ENCODE results near the gene PRR15. TPM values are rescaled to one million over a fixed set of nuclear protein-coding genes. Genes with fewer than 3 reads are reported as not detected.

Gene PRR15
- total RNA-seq, 1 experiment from 2014 or later: 2.9 TPM

GRCh38 chr7:29592866-29593265, 29.2 kb downstream of the PRR15 start:
- H3K4me1 ChIP-seq (ENCODE audit: control insufficient read depth in 1 of 2, insufficient read depth in 2 of 2, low read length in 2 of 2): peaks cover 0 to 2% of the 10 kb centered on the region in 2 experiments; a peak in 1 of 4 replicates
- no TSS peak for BruUV-seq (replicated peaks)
- H3K79me2 ChIP-seq (ENCODE audit: insufficient read depth, low read length): no peaks in the 10 kb centered on the region
- H3K9me3 ChIP-seq (ENCODE audit: control insufficient read depth in 1 of 2, insufficient read depth in 1 of 2, low read depth in 1 of 2, low read length in 2 of 2): no peaks in the 10 kb centered on the region
- RAD21 ChIA-PET (ENCODE audit: low non-redundant PET in 1 of 2, low total read pairs in 2 of 2, uncharacterized antibody in 2 of 2, unreplicated experiment in 2 of 2): no interaction called here
- H3K9me2 ChIP-seq (ENCODE audit: insufficient read depth): no peaks in the 10 kb centered on the region
- DNase-seq (ENCODE audit: low read depth, low spot score) (no peak), ATAC-seq (no peak)
- no peaks in the 10 kb centered on the region for H3K36me3 ChIP-seq (ENCODE audit: control insufficient read depth in 1 of 2, insufficient read depth in 2 of 2, low read length in 2 of 2)
- H3K27ac ChIP-seq (ENCODE audit: low read depth, low read length): no peak overlapping the region
- H2AFZ ChIP-seq (ENCODE audit: low read depth, low read length, poor library complexity, severe bottlenecking): no peak overlapping the region
- intact Hi-C loops (cut with micrococcal nuclease): no loop called here
- H3K4me2 ChIP-seq (ENCODE audit: low read length): no peak overlapping the region
- no peak overlapping the region for H3K4me3 ChIP-seq (replicated peaks in 1 of 2; ENCODE audit: low read depth in 1 of 2, low read length in 2 of 2)
- TF ChIP-seq CBX3 (IDR thresholded peaks at IDR 0.05; ENCODE audit: low read depth): no peak
- no peak for TF ChIP-seq ZBTB33 (IDR thresholded peaks at IDR 0.05; ENCODE audit: extremely low read depth, insufficient replicate concordance, low read length)
- TF ChIP-seq RAD21 (IDR thresholded peaks at IDR 0.05; ENCODE audit: low read depth): no peak
- TF ChIP-seq CEBPB (IDR thresholded peaks at IDR 0.05; ENCODE audit: low read depth): no peak
- no peak for TF ChIP-seq FOSL1 (IDR thresholded peaks at IDR 0.05; ENCODE audit: low read depth)
- no peak for TF ChIP-seq MAX (IDR thresholded peaks at IDR 0.05)
- no peak for TF ChIP-seq SP1 (IDR thresholded peaks at IDR 0.05; ENCODE audit: low read depth)
- TF ChIP-seq TCF7L2 (IDR thresholded peaks at IDR 0.05; ENCODE audit: borderline replicate concordance, extremely low read depth, insufficient read depth, insufficient read length): no peak
- no peak for TF ChIP-seq REST (IDR thresholded peaks at IDR 0.05; ENCODE audit: low read depth)
- no peak for TF ChIP-seq POLR2AphosphoS5 (IDR thresholded peaks at IDR 0.05; ENCODE audit: low read depth, low read length)
- H4K20me1 ChIP-seq (ENCODE audit: insufficient read depth): no peaks in the 10 kb centered on the region
- POLR2A ChIA-PET: no interaction called here
- CTCF ChIA-PET: no interaction called here
- H3K27me3 ChIP-seq (ENCODE audit: insufficient read depth, low read length): no peaks in the 10 kb centered on the region
- no peak overlapping the region for H3K9ac ChIP-seq (ENCODE audit: low read length)
